Measurements from ENCODE around the gene RELN. TPM values are rescaled to one million over a fixed set of nuclear protein-coding genes. Genes with fewer than 3 reads are reported as not detected.
A peak's percentile ranks its signal among the peaks of the same experiment; 100 is the strongest.
"Not testable (repeated sequence)": the region's sequence is repeated elsewhere in the genome, so short reads cannot be mapped to it uniquely, and the experiment has no call there.

The RELN gene
- 2.4 and 4.3 TPM in 2 replicates for polyA plus RNA-seq (2011; rRNA removed)
- 4.5 and 4.8 TPM in 2 replicates for polyA minus RNA-seq (2011; rRNA and poly(A)+ RNA removed)

- peak within 1 kb of the TSS; percentile 39 for H3K4me3 ChIP-seq (ENCODE audit: low read depth, low read length)
- no peaks in the 10 kb centered on the region for H3K36me3 ChIP-seq (ENCODE audit: control insufficient read depth, insufficient read depth, low read length)
- POLR2A ChIA-PET = no interaction called here
- no peak for DNase-seq (ENCODE audit: low read depth)
- no peak for TF ChIP-seq CTCF (IDR thresholded peaks at IDR 0.05; ENCODE audit: insufficient read depth, low read depth, low read length)
- CTCF ChIA-PET = no interaction called here
- H3K27me3 ChIP-seq (ENCODE audit: control insufficient read depth, insufficient read depth, low read length) = peaks cover 19% of the 10 kb centered on the region
These were observed at the start of gene RELN for GRCh38 chr7:103989200-103989784. Gene RELN (minus strand): TSS chr7:103989658. CDS start chr7:103989356, 302 bp downstream.

- DNase-seq (ENCODE audit: low read depth) = no peak
- Histone ChIP-seq H3K27me3 (ENCODE audit: control insufficient read depth, insufficient read depth, low read length) (0 out of 2 replicates have a peak, but pooled peaks cover 1% of the 10 kb centered on the region), H3K36me3 (ENCODE audit: control insufficient read depth, insufficient read depth, low read length) (no peaks in the 10 kb centered on the region), H3K4me3 (ENCODE audit: low read depth, low read length) (no peak overlapping the region)
- CTCF ChIA-PET = no interaction called here
- TF ChIP-seq CTCF (IDR thresholded peaks at IDR 0.05; ENCODE audit: insufficient read depth, low read depth, low read length) = no peak
- POLR2A ChIA-PET = no interaction called here
These were observed 48.7 kb upstream of the RELN start for GRCh38 chr7:104038136-104038535.

GRCh38 chr7:104036889-104037288, 47.4 kb upstream of the RELN start:
- DNase-seq (ENCODE audit: low read depth); H3K4me3 ChIP-seq (ENCODE audit: low read depth, low read length); POLR2A ChIA-PET; CTCF ChIA-PET; H3K27me3 ChIP-seq (ENCODE audit: control insufficient read depth, insufficient read depth, low read length); H3K36me3 ChIP-seq (ENCODE audit: control insufficient read depth, insufficient read depth, low read length): not testable (repeated sequence)

- POLR2A ChIA-PET = no interaction called here
- CTCF ChIA-PET = no interaction called here
- Histone ChIP-seq H3K36me3 (ENCODE audit: control insufficient read depth, insufficient read depth, low read length) (no peaks in the 10 kb centered on the region), H3K4me3 (ENCODE audit: low read depth, low read length) (no peak overlapping the region), H3K27me3 (ENCODE audit: control insufficient read depth, insufficient read depth, low read length) (no peaks in the 10 kb centered on the region)
- no peak for TF ChIP-seq CTCF (IDR thresholded peaks at IDR 0.05; ENCODE audit: insufficient read depth, low read depth, low read length)
- DNase-seq (ENCODE audit: low read depth) = no peak
These were observed 45.9 kb upstream of the RELN start for GRCh38 chr7:104035351-104035750.

- CTCF ChIA-PET = no interaction called here
- no peak for DNase-seq (ENCODE audit: low read depth)
These were observed 45.2 kb upstream of the RELN start for GRCh38 chr7:104034679-104035078.

More at GRCh38 chr7:104034679-104035078, 45.2 kb upstream of the RELN start:
- no peaks in the 10 kb centered on the region for H3K27me3 ChIP-seq (ENCODE audit: control insufficient read depth, insufficient read depth, low read length)
- no peak overlapping the region for H3K4me3 ChIP-seq (ENCODE audit: low read depth, low read length)
- no peak for TF ChIP-seq CTCF (IDR thresholded peaks at IDR 0.05; ENCODE audit: insufficient read depth, low read depth, low read length)
- H3K36me3 ChIP-seq (ENCODE audit: control insufficient read depth, insufficient read depth, low read length) = no peaks in the 10 kb centered on the region
- POLR2A ChIA-PET = no interaction called here

Data from BJ (cell line).